ENCODE measurements around the gene EIF4G1.

The EIF4G1 gene

GRCh38 chr3:184380185-184380626, 65.8 kb downstream of the EIF4G1 start:
- WGBS = 0% methylated on average over 24 of the region's 62 CpGs
- Histone ChIP-seq H3K23ac (ENCODE audit: low read length in 2 of 2) (no peak overlapping the region), H3K4me2 (ENCODE audit: low read length, poor library complexity, severe bottlenecking) (peak overlapping the region; percentile 80), H3K9ac (ENCODE audit: low read length) (peak overlapping the region; percentile 32), H2AK5ac (ENCODE audit: low read length, severe bottlenecking) (no peak overlapping the region), H4K91ac (ENCODE audit: low read length) (no peak overlapping the region), H2AFZ (ENCODE audit: low read depth, low read length) (no peak overlapping the region), H3K4me3 (ENCODE audit: insufficient read depth in 1 of 2, low read depth in 1 of 2, low read length in 2 of 2) (peak overlapping the region; percentile 42 to 69), H3K14ac (ENCODE audit: low read length in 2 of 2) (no peak overlapping the region), H2BK5ac (ENCODE audit: low read depth, low read length, poor library complexity, severe bottlenecking) (no peak overlapping the region), H2BK15ac (ENCODE audit: low read depth, poor library complexity, severe bottlenecking) (peak overlapping the region; percentile 13), H3K9me3 (ENCODE audit: control insufficient read depth, low read length) (no peaks in the 10 kb centered on the region), H3K18ac (ENCODE audit: low read depth in 1 of 2, low read length in 2 of 2) (peak overlapping the region in 1 of 2 experiments; percentile 53), H3K36me3 (ENCODE audit: control insufficient read depth in 1 of 2, insufficient read depth in 2 of 2, low read depth in 1 of 2, low read length in 2 of 2) (no peaks in the 10 kb centered on the region), H4K8ac (ENCODE audit: low read length) (no peak overlapping the region), H3K4ac (ENCODE audit: low read depth in 1 of 2, low read length in 2 of 2) (no peak overlapping the region), H2BK12ac (ENCODE audit: low read length in 2 of 2) (no peak overlapping the region), H3K27ac (ENCODE audit: low read length, poor library complexity, severe bottlenecking) (no peak overlapping the region), H2BK120ac (ENCODE audit: low read depth, low read length) (peak overlapping the region; percentile 11), H3K4me1 (ENCODE audit: control insufficient read depth, insufficient read depth, low read depth, low read length) (peaks cover 19% of the 10 kb centered on the region), H3K27me3 (ENCODE audit: control insufficient read depth in 1 of 2, insufficient read depth in 1 of 2, low read length in 2 of 2) (peaks cover 39 to 78% of the 10 kb centered on the region in 2 experiments), H3K79me1 (replicated peaks; ENCODE audit: low read length, poor library complexity, severe bottlenecking) (no peaks in the 10 kb centered on the region)
- DNase-seq = peak; percentile 54

- Histone ChIP-seq H2BK5ac (ENCODE audit: low read depth, low read length, poor library complexity, severe bottlenecking) (no peak overlapping the region), H4K8ac (ENCODE audit: low read length) (peak overlapping the region; percentile 14), H2BK12ac (ENCODE audit: low read length in 2 of 2) (no peak overlapping the region), H3K27ac (ENCODE audit: low read length, poor library complexity, severe bottlenecking) (no peak overlapping the region), H3K4me3 (ENCODE audit: insufficient read depth in 1 of 2, low read depth in 1 of 2, low read length in 2 of 2) (peak overlapping the region; percentile 42 to 69), H3K4ac (ENCODE audit: low read depth in 1 of 2, low read length in 2 of 2) (no peak overlapping the region), H3K14ac (ENCODE audit: low read length in 2 of 2) (no peak overlapping the region), H4K91ac (ENCODE audit: low read length) (no peak overlapping the region), H2BK120ac (ENCODE audit: low read depth, low read length) (no peak overlapping the region), H2AFZ (ENCODE audit: low read depth, low read length) (peak overlapping the region; percentile 58), H3K36me3 (ENCODE audit: control insufficient read depth in 1 of 2, insufficient read depth in 2 of 2, low read depth in 1 of 2, low read length in 2 of 2) (no peaks in the 10 kb centered on the region), H3K9ac (ENCODE audit: low read length) (peak overlapping the region; percentile 32), H2AK5ac (ENCODE audit: low read length, severe bottlenecking) (no peak overlapping the region), H3K4me2 (ENCODE audit: low read length, poor library complexity, severe bottlenecking) (peak overlapping the region; percentile 80), H3K4me1 (ENCODE audit: control insufficient read depth, insufficient read depth, low read depth, low read length) (peaks cover 19% of the 10 kb centered on the region), H3K23ac (ENCODE audit: low read length in 2 of 2) (peak overlapping the region in 1 of 2 experiments; percentile 98), H3K27me3 (ENCODE audit: control insufficient read depth in 1 of 2, insufficient read depth in 1 of 2, low read length in 2 of 2) (peaks cover 37 to 74% of the 10 kb centered on the region in 2 experiments), H3K9me3 (ENCODE audit: control insufficient read depth, low read length) (no peaks in the 10 kb centered on the region), H3K79me1 (replicated peaks; ENCODE audit: low read length, poor library complexity, severe bottlenecking) (no peaks in the 10 kb centered on the region), H3K18ac (ENCODE audit: low read depth in 1 of 2, low read length in 2 of 2) (peak overlapping the region in 1 of 2 experiments; percentile 53), H2BK15ac (ENCODE audit: low read depth, poor library complexity, severe bottlenecking) (no peak overlapping the region)
- 2% methylated on average over 31 of the region's 42 CpGs for WGBS
- DNase-seq = no peak
These were observed 66.3 kb downstream of the EIF4G1 start for GRCh38 chr3:184380627-184381260.

- H3K79me1 ChIP-seq (replicated peaks; ENCODE audit: low read length, poor library complexity, severe bottlenecking) = no peaks in the 10 kb centered on the region
These were observed 67.1 kb downstream of the EIF4G1 start for GRCh38 chr3:184381261-184382224.

More at GRCh38 chr3:184381261-184382224, 67.1 kb downstream of the EIF4G1 start:
- no peak overlapping the region for H2BK5ac ChIP-seq (ENCODE audit: low read depth, low read length, poor library complexity, severe bottlenecking)
- peak overlapping the region; percentile 3 to 69 for H3K4me3 ChIP-seq (ENCODE audit: insufficient read depth in 1 of 2, low read depth in 1 of 2, low read length in 2 of 2)
- 8% methylated on average over 42 of the region's 55 CpGs for WGBS
- H3K18ac ChIP-seq (ENCODE audit: low read depth in 1 of 2, low read length in 2 of 2) = peak overlapping the region in 1 of 2 experiments; percentile 55
- peak; percentile 39 for DNase-seq
- peak overlapping the region in 1 of 2 experiments; percentile 98 for H3K23ac ChIP-seq (ENCODE audit: low read length in 2 of 2)
- H3K9me3 ChIP-seq (ENCODE audit: control insufficient read depth, low read length) = no peaks in the 10 kb centered on the region
- no peak overlapping the region for H2AFZ ChIP-seq (ENCODE audit: low read depth, low read length)
- peaks cover 22% of the 10 kb centered on the region for H3K4me1 ChIP-seq (ENCODE audit: control insufficient read depth, insufficient read depth, low read depth, low read length)
- H3K9ac ChIP-seq (ENCODE audit: low read length) = no peak overlapping the region
- H2BK120ac ChIP-seq (ENCODE audit: low read depth, low read length) = no peak overlapping the region
- H2BK15ac ChIP-seq (ENCODE audit: low read depth, poor library complexity, severe bottlenecking) = no peak overlapping the region
- no peaks in the 10 kb centered on the region for H3K36me3 ChIP-seq (ENCODE audit: control insufficient read depth in 1 of 2, insufficient read depth in 2 of 2, low read depth in 1 of 2, low read length in 2 of 2)
- H2BK12ac ChIP-seq (ENCODE audit: low read length in 2 of 2) = no peak overlapping the region
- H3K14ac ChIP-seq (ENCODE audit: low read length in 2 of 2) = no peak overlapping the region
- H3K27ac ChIP-seq (ENCODE audit: low read length, poor library complexity, severe bottlenecking) = no peak overlapping the region
- H4K8ac ChIP-seq (ENCODE audit: low read length) = no peak overlapping the region
- H3K27me3 ChIP-seq (ENCODE audit: control insufficient read depth in 1 of 2, insufficient read depth in 1 of 2, low read length in 2 of 2) = peaks cover 34 to 76% of the 10 kb centered on the region in 2 experiments
- H2AK5ac ChIP-seq (ENCODE audit: low read length, severe bottlenecking) = no peak overlapping the region
- peak overlapping the region; percentile 30 for H3K4me2 ChIP-seq (ENCODE audit: low read length, poor library complexity, severe bottlenecking)
- H3K4ac ChIP-seq (ENCODE audit: low read depth in 1 of 2, low read length in 2 of 2) = no peak overlapping the region
- H4K91ac ChIP-seq (ENCODE audit: low read length) = no peak overlapping the region

All from mesenchymal stem cell (in vitro differentiated cells and primary cell).